GM12878 (cell line): ENCODE results near the gene SGF29. TPM values are rescaled to one million over a fixed set of nuclear protein-coding genes. Genes with fewer than 3 reads are reported as not detected.

Experiments
- ATAC-seq: fragments of 200-7000 bp; cut with Tn5 transposase; 3 replicates; pipeline ENCODE4 v1.9.1; 2020; ENCODE audit warnings: mild to moderate bottlenecking, moderate library complexity
- BruUV-seq: library from RNA; stranded (reverse); fragments of 400-500 nt; replicated peaks from 2 replicates; lab custom pipeline; 2021; lab: Mats Ljungman, UMichigan
- CTCF ChIA-PET: fragments of 300-600 bp; sonication (Branson Sonifier 250); formaldehyde crosslinking; extraction: SDS; loops from one replicate; lab custom pipeline; 2021; ENCODE audit warnings: inconsistent platforms; lab: Yijun Ruan, JAX
- POLR2A ChIA-PET: fragments of 350-600 bp; formaldehyde crosslinking; extraction: SDS; loops from one replicate; lab custom pipeline; 2021; ENCODE audit warnings: inconsistent platforms; lab: Charles Lee
- RAD21 ChIA-PET: fragments of 300-600 bp; sonication (Branson Sonifier 250); formaldehyde crosslinking; loops from one replicate; lab custom pipeline; 2023; ENCODE audit warnings: antibody characterized with exemption; ENCODE audit not compliant: unreplicated experiment; lab: Charles Lee
- SMC1A ChIA-PET: fragments of 300-600 bp; sonication (Branson Sonifier 250); formaldehyde crosslinking; loops from one replicate; lab custom pipeline; 2023; ENCODE audit not compliant: unreplicated experiment, uncharacterized antibody; lab: Charles Lee
- DNase-seq: peaks from one replicate; pipeline ENCODE4 v3.0.0-alpha.2; 2011; ENCODE audit warnings: low read depth, low spot score
- FAIRE-seq: peaks from 3 replicates; lab custom pipeline; 2011; peaks lifted over from hg19 to GRCh38; lab: Jason Lieb, UNC
- H2AFZ ChIP-seq: 2 replicates; pipeline ENCODE4 v1.6.0; 2011; ENCODE audit warnings: low read depth, low read length, control low read depth; ENCODE audit not compliant: control insufficient read depth
- H3K27ac ChIP-seq: 2 replicates; pipeline ENCODE4 v1.5.1; 2011; ENCODE audit warnings: control low read depth; ENCODE audit not compliant: control insufficient read depth, insufficient read depth
- H3K27me3 ChIP-seq, 2 experiments: replicated peaks in 1 of 2; 2 replicates each; pipeline versions ENCODE4 v1.6.0 to v1.6.1; 2011; ENCODE audit warnings: low read length in 1 of 2; ENCODE audit not compliant: control insufficient read depth in 2 of 2, insufficient read depth in 2 of 2
- H3K36me3 ChIP-seq, 2 experiments: 2 replicates each; pipeline ENCODE4 v1.5.1; 2011; ENCODE audit warnings: low read length in 1 of 2; ENCODE audit not compliant: control insufficient read depth in 2 of 2, insufficient read depth in 2 of 2
- H3K4me1 ChIP-seq: 2 replicates; pipeline ENCODE4 v1.6.1; 2011; ENCODE audit warnings: mild to moderate bottlenecking, low read length, moderate library complexity, mixed read lengths; ENCODE audit not compliant: control insufficient read depth, insufficient read depth
- H3K4me2 ChIP-seq: 2 replicates; pipeline ENCODE4 v1.6.0; 2011; ENCODE audit warnings: control low read depth; ENCODE audit not compliant: control insufficient read depth, insufficient read depth
- H3K4me3 ChIP-seq: fragments of 200-600 bp; sonication (generic); 2 replicates; pipeline ENCODE4 v1.5.1; 2016
- H3K79me2 ChIP-seq: 2 replicates; pipeline ENCODE4 v1.6.0; 2011; ENCODE audit warnings: low read length; ENCODE audit not compliant: control insufficient read depth, insufficient read depth
- H3K9ac ChIP-seq: 2 replicates; pipeline ENCODE4 v1.8.0; 2011; ENCODE audit warnings: low read length, control low read depth, mixed read lengths; ENCODE audit not compliant: control insufficient read depth, insufficient read depth
- H3K9me3 ChIP-seq: replicated peaks from 3 replicates; pipeline ENCODE4 v1.5.1; 2011; ENCODE audit warnings: mild to moderate bottlenecking, low read length; ENCODE audit not compliant: control insufficient read depth, insufficient read depth
- H4K20me1 ChIP-seq: 2 replicates; pipeline ENCODE4 v1.6.0; 2011; ENCODE audit not compliant: control insufficient read depth, insufficient read depth
- BHLHE40 ChIP-seq, 2 experiments: fragments of 450-650 bp in 1 of 2; IDR thresholded peaks; 2 replicates each; pipeline ENCODE4 v1.6.1; 2011 to 2017; ENCODE audit warnings: low read depth in 2 of 2, borderline replicate concordance in 1 of 2, improper control_type of control experiment in 1 of 2, low read length in 1 of 2, mild to moderate bottlenecking in 1 of 2
- E2F8 ChIP-seq: fragments of 450-650 bp; IDR thresholded peaks from 2 replicates; pipeline ENCODE4 v1.6.1; 2018; ENCODE audit warnings: mild to moderate bottlenecking, low read depth, moderate library complexity; ENCODE audit not compliant: partially characterized antibody
- IRF5 ChIP-seq: fragments of 450-650 bp; IDR thresholded peaks from 2 replicates; pipeline ENCODE4 v1.6.1; 2017; ENCODE audit warnings: borderline replicate concordance
- PAX8 ChIP-seq: fragments of 450-650 bp; IDR thresholded peaks from 2 replicates; pipeline ENCODE4 v1.6.1; 2017; ENCODE audit warnings: mild to moderate bottlenecking, moderate library complexity
- ZNF384 ChIP-seq: IDR thresholded peaks from 2 replicates; pipeline ENCODE4 v1.6.1; 2012; ENCODE audit warnings: low read depth, mild to moderate bottlenecking, low read length, improper control_type of control experiment, borderline replicate concordance
- ZSCAN29 ChIP-seq: fragments of 450-650 bp; IDR thresholded peaks from 2 replicates; pipeline ENCODE4 v1.6.1; 2017; ENCODE audit warnings: mild to moderate bottlenecking, moderate library complexity
- WGBS: methylation state at CpG from one replicate; pipeline ENCODE4 v1.1.6; 2016; ENCODE audit warnings: low lambda C conversion rate; ENCODE audit not compliant: insufficient replicate concordance, insufficient coverage; ENCODE audit errors: missing lambda C conversion rate; 5-methylcytosine and 5-hydroxymethylcytosine counted together
- in situ Hi-C: fragments of 300-500 bp; cut with MboI; formaldehyde crosslinking; loops from 9 replicates; pipeline ENCODE4 v1.14.3; 2018; ENCODE audit warnings: mixed read lengths
- intact Hi-C: fragments of 100-400 bp; cut with micrococcal nuclease; formaldehyde crosslinking; loops from one replicate; pipeline ENCODE4 v1.14.2; 2022; ENCODE audit not compliant: unreplicated experiment
- polyA plus RNA-seq, 11 experiments: library from polyadenylated mRNA; depleted of rRNA in 4 of 11; unstranded in 6 of 11; stranded (reverse) in 5 of 11; fragments of >200 nt; fragmentation: Nextera tagmentation in 4 of 11; fragmentation: Illumina TruSeq in 1 of 11; extraction: Ambion mirVana in 4 of 11; extraction: Trizol in 1 of 11; gene quantifications; 1 replicate in 1 of 11; 2 replicates in 10 of 11; pipeline versions ENCODE4 v1.2.1 to v1.2.3, GENCODE V29; 2011 to 2016; ENCODE audit warnings: inconsistent platforms in 2 of 11, missing spikeins in 2 of 11, low read depth in 1 of 11
- total RNA-seq, 4 experiments: library from RNA; depleted of rRNA in 3 of 4; stranded (reverse); fragments of >200 nt in 3 of 4; fragmentation: Illumina TruSeq in 1 of 4; extraction: Trizol in 1 of 4; gene quantifications; 2 replicates each; pipeline versions ENCODE4 v1.2.1 to v1.2.3, GENCODE V29; 2013 to 2021
- TF ChIP-seq, protein P1 (sequence below): IDR thresholded peaks from 2 replicates; pipeline ENCODE4 v1.6.1; 2012; ENCODE audit warnings: low read depth, low read length, improper control_type of control experiment

Gene SGF29
- total and polyA plus RNA-seq, 10 of the 15 experiments (the other 5 are each of a cell fraction or from before 2014, with no cell fraction given) = 2.2 to 20.1 (median 12.3) TPM

- Histone ChIP-seq H3K27me3 (no peaks in the 10 kb centered on the region), H3K4me1 (peaks cover 7% of the 10 kb centered on the region), H3K9me3 (no peaks in the 10 kb centered on the region), H3K4me2 (no peak overlapping the region), H3K9ac (no peak overlapping the region), H3K27ac (no peak overlapping the region), H3K79me2 (no peaks in the 10 kb centered on the region), H2AFZ (no peak overlapping the region), H3K36me3 (no peaks in the 10 kb centered on the region), H4K20me1 (no peaks in the 10 kb centered on the region), H3K4me3 (no peak overlapping the region)
- intact Hi-C loops (no loop called here), in situ Hi-C loops (no loop called here)
- ATAC-seq (no peak), DNase-seq (no peak), FAIRE-seq (no peak)
- TF ChIP-seq PAX8 (no peak), BHLHE40 (IDR thresholded peaks at IDR 0.05; ENCODE audit: borderline replicate concordance in 1 of 2, low read depth in 2 of 2, low read length in 1 of 2) (no peak), IRF5 (no peak), E2F8 (no peak), ZSCAN29 (no peak), ZNF384 (no peak)
- TF ChIP-seq, protein P1, sequence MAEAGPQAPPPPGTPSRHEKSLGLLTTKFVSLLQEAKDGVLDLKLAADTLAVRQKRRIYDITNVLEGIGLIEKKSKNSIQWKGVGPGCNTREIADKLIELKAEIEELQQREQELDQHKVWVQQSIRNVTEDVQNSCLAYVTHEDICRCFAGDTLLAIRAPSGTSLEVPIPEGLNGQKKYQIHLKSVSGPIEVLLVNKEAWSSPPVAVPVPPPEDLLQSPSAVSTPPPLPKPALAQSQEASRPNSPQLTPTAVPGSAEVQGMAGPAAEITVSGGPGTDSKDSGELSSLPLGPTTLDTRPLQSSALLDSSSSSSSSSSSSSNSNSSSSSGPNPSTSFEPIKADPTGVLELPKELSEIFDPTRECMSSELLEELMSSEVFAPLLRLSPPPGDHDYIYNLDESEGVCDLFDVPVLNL = no peak
- BruUV-seq = no TSS peak
- SMC1A ChIA-PET = no interaction called here
- RAD21 ChIA-PET = no interaction called here
- CTCF ChIA-PET = no interaction called here
- POLR2A ChIA-PET = no interaction called here
- 33% methylated on average over 7 of the region's 7 CpGs for WGBS
These were observed 7.1 kb upstream of the SGF29 start for GRCh38 chr16:28546626-28547025.
